ENCODE data around the gene CDK11B.

Gene CDK11B

DNA sequence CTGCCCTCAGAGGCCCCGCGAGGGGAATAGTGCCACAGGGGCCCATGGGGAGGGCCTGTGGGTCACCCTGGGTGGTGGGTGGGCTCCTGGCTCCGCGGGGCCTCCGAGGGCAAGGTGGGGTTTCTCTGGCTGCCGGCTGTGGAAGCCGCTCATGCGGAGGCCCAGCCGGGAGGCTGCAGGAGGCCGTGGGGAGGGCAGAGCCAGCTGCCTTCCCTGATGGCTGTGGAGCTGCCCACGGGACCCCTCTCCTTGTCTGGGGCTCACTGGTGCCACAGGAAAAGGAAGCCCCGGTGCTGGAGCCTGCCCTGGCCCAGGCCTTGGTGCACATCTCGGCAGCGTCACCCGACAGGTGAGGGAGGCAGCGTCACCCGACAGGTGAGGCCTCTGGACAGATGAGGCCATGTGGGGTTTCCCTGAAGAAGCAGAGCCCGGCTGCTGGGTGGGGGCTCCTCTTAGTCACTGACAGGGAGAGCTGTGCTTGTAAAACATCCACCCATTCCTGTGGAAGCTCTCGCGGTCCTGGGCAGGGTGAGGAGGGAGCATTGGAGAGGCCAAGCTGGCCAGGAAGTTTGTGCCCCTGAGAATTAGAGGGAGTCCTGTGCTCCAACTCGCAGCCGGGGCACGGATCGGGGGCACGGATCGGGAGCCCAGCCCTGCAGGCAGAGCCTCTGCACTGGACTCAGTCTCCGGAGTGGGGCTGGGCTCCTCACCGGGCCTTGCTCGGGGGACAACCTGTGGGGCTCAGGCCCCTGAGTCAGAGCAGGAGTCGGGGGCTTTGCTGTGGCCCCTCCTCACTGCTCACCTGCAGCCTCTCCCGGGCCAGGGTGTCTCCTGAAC, 37.4 kb downstream of the CDK11B start:
- Histone ChIP-seq H3K4me3 (ENCODE audit: low read length) (no peak overlapping the region), H3K4me1 (ENCODE audit: insufficient read depth, low read length) (no peaks in the 10 kb centered on the region), H3K9me3 (ENCODE audit: insufficient read depth, low read depth, low read length) (no peaks in the 10 kb centered on the region), H3K9ac (ENCODE audit: low read depth, low read length) (no peak overlapping the region), H3K27ac (ENCODE audit: low read length) (no peak overlapping the region), H3K36me3 (ENCODE audit: insufficient read depth, low read depth, low read length) (peaks cover 7% of the 10 kb centered on the region; the same call in 1 of the 2 replicates), H3K27me3 (ENCODE audit: insufficient read depth, low read length) (no peaks in the 10 kb centered on the region)

DNA sequence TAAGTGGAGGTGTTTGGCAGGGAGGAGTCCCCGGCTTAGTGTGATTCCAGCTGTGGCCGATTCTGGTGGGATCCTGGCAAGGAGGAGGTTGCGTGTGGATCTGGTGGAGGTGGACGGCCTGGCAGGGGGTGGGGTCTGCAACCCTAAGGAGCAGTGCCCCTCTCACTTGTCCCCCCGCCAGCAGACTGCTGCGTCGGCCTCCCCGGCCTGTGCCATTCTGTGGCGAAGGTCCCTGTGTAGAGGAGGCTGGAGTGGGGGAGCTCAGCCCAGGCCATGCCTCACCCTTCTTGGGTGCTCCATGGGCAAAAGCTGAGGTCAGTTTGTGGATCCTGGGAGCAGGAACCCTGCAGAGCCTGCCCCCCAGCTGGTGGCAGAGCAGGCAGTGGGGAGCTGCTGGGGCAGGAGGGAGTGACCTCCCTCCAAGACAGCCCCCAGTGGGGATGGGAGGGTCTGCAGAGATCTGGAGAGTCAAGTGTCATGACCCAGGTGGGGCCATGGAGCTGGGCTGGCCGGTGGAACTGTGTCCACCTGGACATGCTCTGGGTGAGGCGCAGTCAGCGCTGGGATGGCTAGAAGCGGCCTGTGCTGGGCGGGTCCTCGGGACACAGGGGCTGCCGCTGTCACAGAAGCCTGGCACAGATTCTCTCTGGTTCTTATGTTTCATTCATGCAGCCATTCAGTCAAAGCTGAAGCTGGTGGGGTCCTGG, 38.2 kb downstream of the CDK11B start:
- Histone ChIP-seq H3K4me1 (ENCODE audit: insufficient read depth, low read length) (no peaks in the 10 kb centered on the region), H3K9me3 (ENCODE audit: insufficient read depth, low read depth, low read length) (no peaks in the 10 kb centered on the region), H3K36me3 (ENCODE audit: insufficient read depth, low read depth, low read length) (peaks cover 7% of the 10 kb centered on the region; the same call in 1 of the 2 replicates), H3K9ac (ENCODE audit: low read depth, low read length) (no peak overlapping the region), H3K27ac (ENCODE audit: low read length) (no peak overlapping the region), H3K4me3 (ENCODE audit: low read length) (no peak overlapping the region), H3K27me3 (ENCODE audit: insufficient read depth, low read length) (no peaks in the 10 kb centered on the region)

DNA sequence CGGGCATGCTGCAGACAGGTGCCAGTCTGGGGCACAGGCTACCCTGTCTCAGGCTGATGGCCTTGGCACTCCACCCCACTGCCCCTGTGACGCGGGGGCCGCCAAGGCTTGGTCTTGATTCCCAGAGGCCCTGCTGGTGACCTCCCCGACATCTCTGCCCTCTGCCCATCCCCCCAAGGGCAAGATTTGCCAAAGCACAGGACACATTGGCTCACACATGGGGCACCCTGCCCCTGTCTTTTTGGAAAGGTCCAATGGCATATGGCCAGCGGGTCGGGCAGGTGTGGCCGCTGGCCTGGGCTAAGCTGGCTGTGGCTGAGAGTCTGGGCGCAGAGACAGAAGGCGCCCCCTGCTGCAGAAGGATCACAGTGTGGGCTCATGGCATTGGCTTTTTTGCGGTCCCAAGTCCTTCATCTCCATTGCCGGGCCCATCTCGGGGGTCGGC, 38.9 kb downstream of the CDK11B start:
- no peaks in the 10 kb centered on the region for H3K27me3 ChIP-seq (ENCODE audit: insufficient read depth, low read length)
- no peak overlapping the region for H3K4me3 ChIP-seq (ENCODE audit: low read length)
- no peaks in the 10 kb centered on the region for H3K4me1 ChIP-seq (ENCODE audit: insufficient read depth, low read length)
- peaks cover 7% of the 10 kb centered on the region; the same call in 1 of the 2 replicates for H3K36me3 ChIP-seq (ENCODE audit: insufficient read depth, low read depth, low read length)
- no peak overlapping the region for H3K27ac ChIP-seq (ENCODE audit: low read length)
- H3K9me3 ChIP-seq (ENCODE audit: insufficient read depth, low read depth, low read length), result no peaks in the 10 kb centered on the region
- no peak overlapping the region for H3K9ac ChIP-seq (ENCODE audit: low read depth, low read length)

- H3K4me3 ChIP-seq (ENCODE audit: low read length), result no peak overlapping the region
- no peaks in the 10 kb centered on the region for H3K27me3 ChIP-seq (ENCODE audit: insufficient read depth, low read length)
- H3K27ac ChIP-seq (ENCODE audit: low read length), result no peak overlapping the region
- no peak overlapping the region for H3K9ac ChIP-seq (ENCODE audit: low read depth, low read length)
- H3K9me3 ChIP-seq (ENCODE audit: insufficient read depth, low read depth, low read length), result no peaks in the 10 kb centered on the region
- peaks cover 7% of the 10 kb centered on the region; the same call in 1 of the 2 replicates for H3K36me3 ChIP-seq (ENCODE audit: insufficient read depth, low read depth, low read length)
- H3K4me1 ChIP-seq (ENCODE audit: insufficient read depth, low read length), result peaks cover 6% of the 10 kb centered on the region; the same call in 1 of the 2 replicates
These were observed 40.3 kb downstream of the CDK11B start for GRCh38 chr1:1618396-1619068.

DNA sequence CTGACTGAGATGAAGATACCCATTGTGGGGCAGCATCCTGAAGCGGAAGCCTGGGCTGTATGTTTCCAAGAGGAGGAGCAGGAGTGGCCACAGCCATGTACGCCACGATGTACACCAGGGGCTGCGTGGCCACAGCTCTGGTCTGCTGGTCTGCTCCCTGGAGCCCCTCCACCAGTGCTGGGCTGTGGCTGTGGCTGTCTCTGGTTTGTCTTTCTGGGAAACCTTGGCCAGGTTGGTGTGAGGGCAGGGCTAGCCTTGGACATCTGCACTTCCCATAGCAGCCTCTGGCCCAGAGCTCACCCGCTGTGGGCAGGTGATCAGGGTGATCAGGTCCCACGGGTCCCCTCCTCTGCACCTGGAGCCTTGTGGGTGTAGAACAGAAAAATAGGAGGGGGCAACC, 40.9 kb downstream of the CDK11B start:
- Histone ChIP-seq H3K36me3 (ENCODE audit: insufficient read depth, low read depth, low read length) (peaks cover 7% of the 10 kb centered on the region; the same call in 1 of the 2 replicates), H3K27me3 (ENCODE audit: insufficient read depth, low read length) (no peaks in the 10 kb centered on the region), H3K9me3 (ENCODE audit: insufficient read depth, low read depth, low read length) (no peaks in the 10 kb centered on the region), H3K4me1 (ENCODE audit: insufficient read depth, low read length) (peaks cover 6% of the 10 kb centered on the region; the same call in 1 of the 2 replicates), H3K27ac (ENCODE audit: low read length) (no peak overlapping the region), H3K9ac (ENCODE audit: low read depth, low read length) (no peak overlapping the region), H3K4me3 (ENCODE audit: low read length) (no peak overlapping the region)

- peaks cover 6% of the 10 kb centered on the region; the same call in 1 of the 2 replicates for H3K4me1 ChIP-seq (ENCODE audit: insufficient read depth, low read length)
- peaks cover 7% of the 10 kb centered on the region; the same call in 1 of the 2 replicates for H3K36me3 ChIP-seq (ENCODE audit: insufficient read depth, low read depth, low read length)
- H3K27ac ChIP-seq (ENCODE audit: low read length), result no peak overlapping the region
- no peaks in the 10 kb centered on the region for H3K27me3 ChIP-seq (ENCODE audit: insufficient read depth, low read length)
- no peak overlapping the region for H3K4me3 ChIP-seq (ENCODE audit: low read length)
- no peak overlapping the region for H3K9ac ChIP-seq (ENCODE audit: low read depth, low read length)
- no peaks in the 10 kb centered on the region for H3K9me3 ChIP-seq (ENCODE audit: insufficient read depth, low read depth, low read length)
These were observed 41.3 kb downstream of the CDK11B start for GRCh38 chr1:1617516-1617915.

DNA sequence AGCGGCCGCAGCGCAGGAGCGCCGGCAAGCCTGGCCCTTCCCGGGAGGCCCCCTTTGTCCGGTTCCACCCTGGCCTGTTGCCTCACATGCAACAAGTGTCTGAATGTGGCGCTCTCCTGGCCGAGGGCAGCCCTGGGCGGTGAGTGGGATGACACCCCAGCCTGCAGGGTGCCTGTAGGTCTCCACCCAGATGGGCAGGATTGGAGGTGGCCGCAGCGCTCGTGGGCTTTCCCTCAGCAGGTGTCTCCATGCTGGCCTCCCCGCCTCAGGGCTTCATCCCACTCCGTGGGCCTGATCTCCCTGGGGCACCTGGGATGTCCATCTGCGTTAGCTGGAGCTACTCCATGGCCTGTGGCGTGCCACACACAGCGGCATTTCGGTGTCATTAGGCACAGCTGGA, 42.0 kb downstream of the CDK11B start:
- H3K27ac ChIP-seq (ENCODE audit: low read length), result no peak overlapping the region
- no peak overlapping the region; the same call in none of the 2 replicates for H3K9ac ChIP-seq (ENCODE audit: low read depth, low read length)
- no peaks in the 10 kb centered on the region for H3K9me3 ChIP-seq (ENCODE audit: insufficient read depth, low read depth, low read length)
- peak overlapping the region; percentile 90 for H3K4me3 ChIP-seq (ENCODE audit: low read length)
- peaks cover 7% of the 10 kb centered on the region; the same call in 1 of the 2 replicates for H3K36me3 ChIP-seq (ENCODE audit: insufficient read depth, low read depth, low read length)
- H3K4me1 ChIP-seq (ENCODE audit: insufficient read depth, low read length), result peaks cover 6% of the 10 kb centered on the region; the same call in 1 of the 2 replicates
- no peaks in the 10 kb centered on the region for H3K27me3 ChIP-seq (ENCODE audit: insufficient read depth, low read length)

DNA sequence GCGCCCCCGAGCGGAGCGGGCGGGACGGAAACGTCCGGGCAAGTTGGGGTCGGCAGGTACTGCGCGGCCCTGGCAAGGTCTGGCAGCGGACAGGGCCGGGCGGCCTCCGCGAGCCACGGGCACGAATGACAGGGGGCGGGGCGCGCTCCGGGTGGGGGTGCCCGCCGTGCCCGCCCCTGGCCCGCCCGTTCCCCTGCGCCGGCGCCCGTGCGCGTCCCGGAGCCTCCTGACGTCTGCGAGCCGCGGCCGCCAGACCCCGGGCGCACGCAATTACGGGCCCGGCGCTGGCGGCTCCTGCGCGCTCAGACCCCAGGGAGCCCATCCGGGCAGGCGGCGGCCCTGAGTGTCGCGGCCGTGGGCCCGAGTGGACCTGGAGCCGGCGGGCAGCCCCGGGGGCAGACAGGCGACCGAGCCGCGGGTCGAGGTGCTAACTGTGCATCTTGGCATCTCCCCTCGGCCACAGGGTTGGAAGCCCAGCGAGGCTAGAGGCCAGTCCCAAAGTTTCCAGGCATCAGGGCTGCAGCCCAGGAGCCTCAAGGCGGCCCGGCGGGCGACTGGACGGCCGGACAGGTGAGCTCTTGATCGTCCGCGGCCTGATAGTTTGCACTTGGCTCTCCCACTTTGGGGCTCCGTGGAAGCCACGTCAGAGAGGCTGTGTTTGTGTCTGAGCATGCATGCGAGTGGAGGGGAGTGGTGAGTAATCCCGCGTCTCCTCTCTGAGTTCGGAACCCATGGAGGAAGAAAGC, 42.6 kb downstream of the CDK11B start:
- Histone ChIP-seq H3K9ac (ENCODE audit: low read depth, low read length) (no peak overlapping the region; the same call in 1 of the 2 replicates), H3K36me3 (ENCODE audit: insufficient read depth, low read depth, low read length) (peaks cover 7% of the 10 kb centered on the region; the same call in 1 of the 2 replicates), H3K27ac (ENCODE audit: low read length) (no peak overlapping the region), H3K4me3 (ENCODE audit: low read length) (peak overlapping the region; percentile 90), H3K9me3 (ENCODE audit: insufficient read depth, low read depth, low read length) (no peaks in the 10 kb centered on the region), H3K27me3 (ENCODE audit: insufficient read depth, low read length) (no peaks in the 10 kb centered on the region), H3K4me1 (ENCODE audit: insufficient read depth, low read length) (peaks cover 6% of the 10 kb centered on the region; the same call in 1 of the 2 replicates)

DNA sequence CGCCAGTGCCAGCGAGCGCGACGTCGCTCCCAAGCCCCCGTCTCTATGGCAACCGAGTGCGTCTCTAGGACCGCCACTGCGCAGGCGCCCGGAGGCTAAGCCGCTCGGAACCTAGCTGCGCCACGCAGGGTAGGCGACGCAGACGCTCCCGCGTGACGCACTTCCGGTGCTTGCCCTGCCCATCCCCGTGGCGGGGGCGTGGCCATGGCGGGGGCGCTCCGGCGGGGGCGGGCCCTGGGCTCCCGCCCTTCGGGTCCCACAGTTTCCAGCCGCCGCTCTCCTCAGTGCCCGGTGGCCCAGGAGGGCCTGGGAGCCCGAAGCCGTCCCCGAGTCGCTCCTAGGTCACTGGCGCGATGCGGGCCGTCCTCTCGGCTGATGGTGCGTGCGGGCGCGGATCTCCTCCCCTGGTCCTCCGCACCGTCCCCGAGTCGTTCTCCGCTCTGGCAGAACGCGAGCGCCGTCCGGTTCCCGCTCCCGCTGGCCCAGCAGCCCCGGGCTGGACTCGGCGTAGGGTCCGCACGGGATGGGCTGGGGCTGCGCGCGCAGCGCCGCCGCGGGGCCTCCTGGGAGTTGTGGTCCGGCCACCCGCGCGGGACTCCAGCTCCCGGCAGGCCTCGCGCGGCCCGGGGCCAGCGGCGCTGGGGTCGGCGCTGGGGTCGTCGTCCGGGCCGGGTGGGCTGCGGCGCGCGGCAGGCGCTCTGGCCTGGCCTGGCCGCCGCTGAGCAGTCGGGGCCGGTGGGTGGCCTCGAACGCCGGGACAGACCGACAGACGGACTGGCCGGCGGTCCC, 43.4 kb downstream of the CDK11B start, which contains the start of gene MIB2:
Gene MIB2 (plus strand): TSS at position 245 of the 789 bp plus-strand sequence. CDS start 7,953 bp downstream, outside the sequence.
- H3K36me3 ChIP-seq (ENCODE audit: insufficient read depth, low read depth, low read length), result peaks cover 7% of the 10 kb centered on the region; the same call in 1 of the 2 replicates
- peaks cover 6% of the 10 kb centered on the region; the same call in 1 of the 2 replicates for H3K4me1 ChIP-seq (ENCODE audit: insufficient read depth, low read length)
- H3K4me3 ChIP-seq (ENCODE audit: low read length), result peak within 1 kb of the TSS; percentile 90
- no peaks in the 10 kb centered on the region for H3K27me3 ChIP-seq (ENCODE audit: insufficient read depth, low read length)
- H3K27ac ChIP-seq (ENCODE audit: low read length), result peak within 1 kb of the TSS; percentile 90
- H3K9ac ChIP-seq (ENCODE audit: low read depth, low read length), result peak within 1 kb of the TSS; percentile 99
- no peaks in the 10 kb centered on the region for H3K9me3 ChIP-seq (ENCODE audit: insufficient read depth, low read depth, low read length)

- H3K27ac ChIP-seq (ENCODE audit: low read length), result no peak overlapping the region
- peaks cover 6% of the 10 kb centered on the region; the same call in 1 of the 2 replicates for H3K4me1 ChIP-seq (ENCODE audit: insufficient read depth, low read length)
- H3K27me3 ChIP-seq (ENCODE audit: insufficient read depth, low read length), result no peaks in the 10 kb centered on the region
- H3K9ac ChIP-seq (ENCODE audit: low read depth, low read length), result peak overlapping the region; percentile 99; the same call in 1 of the 2 replicates
- no peaks in the 10 kb centered on the region for H3K9me3 ChIP-seq (ENCODE audit: insufficient read depth, low read depth, low read length)
- peak overlapping the region; percentile 90 for H3K4me3 ChIP-seq (ENCODE audit: low read length)
- peaks cover 7% of the 10 kb centered on the region; the same call in 1 of the 2 replicates for H3K36me3 ChIP-seq (ENCODE audit: insufficient read depth, low read depth, low read length)
These were observed 43.9 kb downstream of the CDK11B start for GRCh38 chr1:1614954-1615255.

Measured in iPS-20b (cell line).